H1 (cell line): ENCODE measurements around the gene ADD1. TPM values are rescaled to one million over a fixed set of nuclear protein-coding genes. Genes with fewer than 3 reads are reported as not detected.
A peak's percentile ranks its signal among the peaks of the same experiment; 100 is the strongest.

Experiments used
- CTCF ChIA-PET: fragments of 300-600 bp; sonication (Branson Sonifier 250); formaldehyde crosslinking; loops from one replicate; lab custom pipeline; 2021; ENCODE audit not compliant: partially characterized antibody; lab: Charles Lee
- POLR2A ChIA-PET: fragments of 300-600 bp; sonication (Branson Sonifier 250); formaldehyde crosslinking; loops from one replicate; lab custom pipeline; 2021; ENCODE audit warnings: inconsistent platforms; ENCODE audit not compliant: partially characterized antibody; lab: Charles Lee
- DNase-seq, 2 experiments: peaks; one replicate each; pipeline versions ENCODE4 v3.0.0 to v3.0.0-alpha.2; 2010 to 2022; ENCODE audit warnings: low spot score in 2 of 2, low read depth in 1 of 2, mixed read lengths in 1 of 2
- FAIRE-seq: peaks from 2 replicates; lab custom pipeline; 2011; peaks lifted over from hg19 to GRCh38; lab: Jason Lieb, UNC
- H2AFZ ChIP-seq: 2 replicates; pipeline ENCODE4 v1.8.1; 2012; ENCODE audit warnings: low read length, inconsistent platforms
- H2AK5ac ChIP-seq: 2 replicates; pipeline ENCODE4 v1.6.1; 2013; ENCODE audit warnings: low read depth, low read length
- H2BK120ac ChIP-seq: replicated peaks from 2 replicates; pipeline ENCODE3; 2013; ENCODE audit warnings: low read depth, low read length, inconsistent platforms
- H2BK12ac ChIP-seq: 2 replicates; pipeline ENCODE4 v1.6.1; 2013; ENCODE audit warnings: low read depth, low read length
- H2BK15ac ChIP-seq: 2 replicates; pipeline ENCODE4 v1.6.1; 2013; ENCODE audit warnings: low read length
- H2BK20ac ChIP-seq: 2 replicates; pipeline ENCODE4 v1.6.1; 2013; ENCODE audit warnings: low read length
- H2BK5ac ChIP-seq: 2 replicates; pipeline ENCODE4 v1.6.1; 2013; ENCODE audit warnings: low read depth, low read length
- H3K14ac ChIP-seq: 2 replicates; pipeline ENCODE4 v1.6.1; 2013; ENCODE audit warnings: inconsistent platforms; ENCODE audit not compliant: insufficient read length
- H3K18ac ChIP-seq: 2 replicates; pipeline ENCODE4 v1.6.1; 2013; ENCODE audit warnings: low read length; ENCODE audit errors: extremely low read depth
- H3K23ac ChIP-seq: 2 replicates; pipeline ENCODE4 v1.6.1; 2013; ENCODE audit warnings: inconsistent platforms; ENCODE audit not compliant: insufficient read length
- H3K23me2 ChIP-seq: 2 replicates; pipeline ENCODE4 v1.6.1; 2013; ENCODE audit warnings: low read depth, low read length
- H3K27ac ChIP-seq: 2 replicates; pipeline ENCODE4 v1.6.1; 2011; ENCODE audit warnings: low read depth, low read length, inconsistent platforms
- H3K27me3 ChIP-seq, 4 experiments: replicated peaks in 1 of 4; 1 replicate in 1 of 4; 2 replicates in 3 of 4; pipeline versions ENCODE4 v1.6.1 to v1.8.1; 2011 to 2013; ENCODE audit warnings: low read length in 3 of 4, mild to moderate bottlenecking in 3 of 4, inconsistent platforms in 2 of 4, mixed read lengths in 2 of 4, moderate library complexity in 1 of 4; ENCODE audit not compliant: control insufficient read depth in 3 of 4, insufficient read depth in 3 of 4; ENCODE audit errors: extremely low read depth in 1 of 4
- H3K36me3 ChIP-seq, 4 experiments: 2 replicates each; pipeline versions ENCODE4 v1.6.1 to v1.8.1; 2011 to 2013; ENCODE audit warnings: mild to moderate bottlenecking in 4 of 4, low read length in 3 of 4, moderate library complexity in 2 of 4, control low read depth in 1 of 4, inconsistent platforms in 1 of 4; ENCODE audit not compliant: insufficient read depth in 4 of 4, control insufficient read depth in 2 of 4
- H3K4ac ChIP-seq: replicated peaks from 2 replicates; pipeline ENCODE3; 2013; ENCODE audit warnings: low read length, low read depth, mixed read lengths, inconsistent platforms; ENCODE audit not compliant: insufficient read length
- H3K4me1 ChIP-seq, 4 experiments: replicated peaks in 1 of 4; 1 replicate in 1 of 4; 2 replicates in 3 of 4; pipeline versions ENCODE4 v1.6.1 to v1.8.1; 2011 to 2013; ENCODE audit warnings: low read length in 3 of 4, inconsistent platforms in 2 of 4, mixed read lengths in 1 of 4; ENCODE audit not compliant: insufficient read depth in 4 of 4, control insufficient read depth in 3 of 4
- H3K4me2 ChIP-seq, 2 experiments: 2 replicates each; pipeline versions ENCODE4 v1.6.1 to v1.8.1; 2011 to 2013; ENCODE audit warnings: low read depth in 2 of 2, low read length in 2 of 2, control low read depth in 1 of 2, inconsistent platforms in 1 of 2, mild to moderate bottlenecking in 1 of 2; ENCODE audit not compliant: insufficient read depth in 1 of 2
- H3K4me3 ChIP-seq, 4 experiments: fragments of 200-600, 300-600 bp in 1 of 4; sonication (generic), shearing (Covaris generic), sonication (Bioruptor Twin) in 1 of 4; 2 replicates each; pipeline versions ENCODE4 v1.5.1 to v1.8.1; 2011 to 2016; ENCODE audit warnings: low read length in 4 of 4, low read depth in 3 of 4, control low read depth in 2 of 4, inconsistent platforms in 2 of 4, mild to moderate bottlenecking in 2 of 4, mixed read lengths in 1 of 4, moderate library complexity in 1 of 4; ENCODE audit not compliant: insufficient read depth in 2 of 4; ENCODE audit errors: extremely low read depth in 1 of 4
- H3K56ac ChIP-seq: replicated peaks from 2 replicates; pipeline ENCODE3; 2013; ENCODE audit warnings: low read depth, mild to moderate bottlenecking, mixed read lengths, low read length, inconsistent platforms; ENCODE audit not compliant: insufficient read length
- H3K79me1 ChIP-seq: 2 replicates; pipeline ENCODE4 v1.6.1; 2013; ENCODE audit warnings: low read depth, low read length, control low read depth
- H3K79me2 ChIP-seq, 2 experiments: 2 replicates each; pipeline versions ENCODE4 v1.6.1 to v1.8.1; 2012 to 2013; ENCODE audit warnings: low read length in 2 of 2, mild to moderate bottlenecking in 2 of 2, inconsistent platforms in 1 of 2; ENCODE audit not compliant: insufficient read depth in 2 of 2, control insufficient read depth in 1 of 2
- H3K9ac ChIP-seq, 4 experiments: replicated peaks in 1 of 4; 1 replicate in 1 of 4; 2 replicates in 3 of 4; pipeline versions ENCODE4 v1.6.1 to v1.8.1; 2011 to 2013; ENCODE audit warnings: low read depth in 3 of 4, low read length in 3 of 4, control low read depth in 2 of 4, mild to moderate bottlenecking in 2 of 4, moderate library complexity in 2 of 4, inconsistent platforms in 1 of 4; ENCODE audit errors: extremely low read depth in 1 of 4
- H3K9me3 ChIP-seq, 2 experiments: 2 replicates each; pipeline versions ENCODE4 v1.6.1 to v1.8.1; 2012 to 2013; ENCODE audit warnings: mild to moderate bottlenecking in 2 of 2, moderate library complexity in 2 of 2, control low read depth in 1 of 2, inconsistent platforms in 1 of 2, low read depth in 1 of 2, low read length in 1 of 2, mixed read lengths in 1 of 2; ENCODE audit not compliant: insufficient read depth in 2 of 2
- H4K20me1 ChIP-seq, 2 experiments: replicated peaks in 1 of 2; 2 replicates each; pipeline versions ENCODE3 to v1.8.1; 2011 to 2013; ENCODE audit warnings: inconsistent platforms in 2 of 2, low read length in 2 of 2, mild to moderate bottlenecking in 1 of 2; ENCODE audit not compliant: insufficient read depth in 2 of 2, control insufficient read depth in 1 of 2
- H4K5ac ChIP-seq: 2 replicates; pipeline ENCODE4 v1.6.1; 2013; ENCODE audit warnings: low read length, low read depth, mixed read lengths, inconsistent platforms; ENCODE audit not compliant: insufficient read length
- H4K8ac ChIP-seq: 2 replicates; pipeline ENCODE4 v1.8.0; 2013; ENCODE audit warnings: mild to moderate bottlenecking, moderate library complexity, low read length, inconsistent platforms; ENCODE audit not compliant: insufficient read depth; ENCODE audit errors: extremely low read depth
- H4K91ac ChIP-seq: replicated peaks from 2 replicates; pipeline ENCODE3; 2013; ENCODE audit warnings: low read length, mixed read lengths, inconsistent platforms; ENCODE audit not compliant: insufficient read length
- CBX8 ChIP-seq: fragments of 300-800, 300-1000 bp; sonication (generic); IDR thresholded peaks from 2 replicates; pipeline ENCODE4 v1.7.1; 2016; ENCODE audit warnings: low read depth, low read length, borderline replicate concordance
- CTBP2 ChIP-seq: IDR thresholded peaks from 2 replicates; pipeline ENCODE4 v1.7.0; 2011; ENCODE audit warnings: borderline replicate concordance, mild to moderate bottlenecking, moderate library complexity, mixed read lengths, low read length; ENCODE audit not compliant: insufficient read depth, insufficient read length
- EP300 ChIP-seq, 2 experiments: IDR thresholded peaks; 1 replicate in 1 of 2; 2 replicates in 1 of 2; pipeline ENCODE4 v1.6.1; 2011 to 2012; ENCODE audit warnings: low read depth in 2 of 2, low read length in 2 of 2, mild to moderate bottlenecking in 2 of 2, borderline replicate concordance in 1 of 2, inconsistent platforms in 1 of 2, moderate library complexity in 1 of 2
- FOSL1 ChIP-seq: IDR thresholded peaks from 2 replicates; pipeline ENCODE4 v1.6.1; 2011; ENCODE audit warnings: mild to moderate bottlenecking, low read depth, low read length, moderate library complexity; ENCODE audit not compliant: insufficient read depth
- RAD21 ChIP-seq, 2 experiments: IDR thresholded peaks in 1 of 2; conservative IDR thresholded peaks in 1 of 2; 2 replicates each; pipeline ENCODE4 v1.6.1; 2011; ENCODE audit warnings: low read depth in 2 of 2, low read length in 2 of 2, improper control_type of control experiment in 1 of 2, inconsistent platforms in 1 of 2, mild to moderate bottlenecking in 1 of 2, moderate library complexity in 1 of 2
- SIX5 ChIP-seq: IDR thresholded peaks from 2 replicates; pipeline ENCODE4 v1.6.1; 2011; ENCODE audit warnings: mild to moderate bottlenecking, low read depth, low read length
- SUZ12 ChIP-seq: fragments of 200-600 bp; sonication (generic); IDR thresholded peaks from 2 replicates; pipeline ENCODE4 v1.6.1; 2012; ENCODE audit warnings: mild to moderate bottlenecking, inconsistent platforms, low read length, moderate library complexity, mixed read lengths
- YY1 ChIP-seq: IDR thresholded peaks from 2 replicates; pipeline ENCODE4 v1.6.1; 2011; ENCODE audit warnings: low read depth, mild to moderate bottlenecking, low read length
- WGBS, 2 experiments: shearing (Covaris generic) in 1 of 2; methylation state at CpG; one replicate each; pipeline versions ENCODE4 v1.1.6 to v1.1.7; 2013 to 2015; ENCODE audit warnings: low lambda C conversion rate in 2 of 2, mixed read lengths in 2 of 2, inconsistent platforms in 1 of 2, low coverage in 1 of 2, missing lambda C conversion rate in 1 of 2; ENCODE audit not compliant: insufficient replicate concordance in 2 of 2, insufficient coverage in 1 of 2, insufficient read length in 1 of 2; ENCODE audit errors: extremely low coverage in 1 of 2, missing lambda C conversion rate in 1 of 2; 5-methylcytosine and 5-hydroxymethylcytosine counted together
- polyA plus RNA-seq, 7 experiments: library from polyadenylated mRNA; depleted of rRNA in 3 of 7; stranded (reverse) in 5 of 7; unstranded in 2 of 7; fragments of >200 nt in 5 of 7; fragments of 200-250 nt in 2 of 7; gene quantifications; 1 replicate in 5 of 7; 2 replicates in 1 of 7; 4 replicates in 1 of 7; pipeline versions ENCODE4 v1.2.1 to v1.2.3, GENCODE V29; 2011 to 2013; ENCODE audit warnings: missing spikeins in 2 of 7, mixed read lengths in 2 of 7
- total RNA-seq: library from RNA; stranded (reverse); fragmentation: NEBNext Ultra II Directional; extraction: Animal tissue kit (Norgen Biotek cat#: 25700); gene quantifications from 2 replicates; pipeline ENCODE4 v1.2.1, GENCODE V29; 2021

The ADD1 gene
- total and polyA plus RNA-seq, 2 of the 8 experiments (the other 6 are each of a cell fraction or from before 2014, with no cell fraction given), result 113 to 143 TPM

DNA sequence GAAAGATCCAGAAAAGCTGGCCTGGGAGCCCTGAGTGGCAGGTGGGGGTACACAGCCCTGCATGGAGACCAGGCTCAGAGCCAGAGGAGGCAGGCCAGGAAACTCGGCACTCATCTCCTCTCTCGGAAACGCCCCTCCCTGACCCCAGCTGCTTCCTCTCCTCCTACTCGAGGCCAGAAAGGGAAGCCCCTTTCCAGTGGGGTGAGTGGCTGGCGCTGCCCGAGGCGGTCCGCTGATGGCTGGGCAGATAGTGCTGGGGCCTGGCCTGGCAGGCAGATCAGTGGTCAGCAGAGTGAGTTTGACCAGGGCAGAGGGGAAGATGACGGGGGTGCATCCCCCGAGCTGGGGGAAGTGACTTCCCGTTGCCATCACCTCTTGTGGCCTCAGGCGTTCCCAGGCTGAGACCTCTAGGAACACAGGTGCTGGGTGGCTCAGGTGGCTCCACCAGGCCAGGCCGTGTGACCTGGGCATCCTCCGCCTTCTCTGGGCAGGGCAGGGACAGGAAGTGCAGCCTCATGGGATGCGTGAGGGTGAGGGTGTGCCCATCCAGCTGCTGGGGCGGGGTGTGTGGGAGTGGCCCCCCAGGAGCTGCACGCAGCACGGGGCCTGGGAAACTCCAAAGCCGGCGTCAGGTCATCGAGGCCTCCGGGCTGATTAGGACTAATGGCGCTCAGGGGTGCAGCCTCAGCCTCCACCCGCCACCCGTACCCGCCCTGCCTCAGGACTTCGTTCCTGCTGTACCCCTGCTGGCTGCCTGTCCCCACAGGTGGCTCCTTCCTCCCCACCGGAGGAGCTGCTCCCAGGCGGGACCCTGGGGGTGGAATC is 45.0 kb upstream of the ADD1 start:
- Histone ChIP-seq H3K9ac (no peak overlapping the region), H4K5ac (no peak overlapping the region), H2AK5ac (no peak overlapping the region), H3K4ac (no peak overlapping the region), H3K14ac (no peak overlapping the region), H3K79me1 (0 out of 2 replicates have a peak, but pooled peaks cover 2% of the 10 kb centered on the region), H3K23me2 (no peaks in the 10 kb centered on the region; the same call in 1 of the 2 replicates), H3K4me2 (no peak overlapping the region), H4K91ac (no peak overlapping the region), H4K8ac (no peak overlapping the region; the same call in 1 of the 2 replicates), H3K27ac (no peak overlapping the region; the same call in 1 of the 2 replicates), H2BK12ac (0 out of 2 replicates have a peak overlapping the region, but pooled peaks have one; percentile 12), H2BK5ac (peak overlapping the region; percentile 15; the same call in 1 of the 2 replicates), H2BK20ac (no peak overlapping the region), H3K79me2 (no peaks in the 10 kb centered on the region), H3K4me1 (peaks cover 0 to 26% (median 16%) of the 10 kb centered on the region in 4 experiments; a peak in 6 of 7 replicates), H3K36me3 (no peaks in the 10 kb centered on the region), H3K18ac (peak overlapping the region; percentile 32; the same call in 1 of the 2 replicates), H2BK120ac (no peak overlapping the region), H3K56ac (no peak overlapping the region), H3K4me3 (no peak overlapping the region), H4K20me1 (peaks cover 4 to 5% of the 10 kb centered on the region in 2 experiments), H3K27me3 (peaks cover 0 to 9% (median 6%) of the 10 kb centered on the region in 4 experiments; a peak in 5 of 7 replicates), H3K9me3 (no peaks in the 10 kb centered on the region), H2AFZ (no peak overlapping the region), H3K23ac (no peak overlapping the region), H2BK15ac (0 out of 2 replicates have a peak overlapping the region, but pooled peaks have one; percentile 5)
- ChIA-PET CTCF (interaction anchor here (0.7 to 2.1 kb wide), 4 partner anchors 8 to 35 kb away, joined by 3 to 9 read pairs (median 4); no protein-coding TSS in a partner anchor), POLR2A (interaction anchor here (0.7 to 6.6 kb wide), 7 partner anchors 9 to 206 kb away, joined by 3 to 48 read pairs (median 4); no protein-coding TSS in a partner anchor)
- DNase-seq (no peak), FAIRE-seq (no peak)
- TF ChIP-seq CBX8, result no peak
- TF ChIP-seq EP300 (IDR thresholded peaks at IDR 0.05; ENCODE audit: borderline replicate concordance in 1 of 2, low read depth in 2 of 2, low read length in 2 of 2), result no peak
- TF ChIP-seq CTBP2, result no peak
- TF ChIP-seq RAD21 (IDR thresholded peaks at IDR 0.05 in 1 of 2, conservative IDR thresholded peaks at IDR 0.05 in 1 of 2; ENCODE audit: low read depth in 2 of 2, low read length in 2 of 2), result no peak
- no peak for TF ChIP-seq YY1
- TF ChIP-seq SIX5, result no peak
- no peak for TF ChIP-seq FOSL1
- no peak for TF ChIP-seq SUZ12
- WGBS, 2 experiments, result 91% methylated on average over 21 of the region's 29 CpGs; no CpG with 5 or more reads in 1 of the 2 experiments
